Heart left ventricle (tissue), 16 donors: Measurements from ENCODE around the gene VILL. TPM values are rescaled to one million over a fixed set of nuclear protein-coding genes. Genes with fewer than 3 reads are reported as not detected.

Experiments
- ATAC-seq, 4 donors: fragments of 200-7000 bp; cut with Tn5 transposase; one replicate each; pipeline ENCODE4 v1.9.1; 2020 to 2022; ENCODE audit warnings: moderate library complexity in 4 of 4, mild to moderate bottlenecking in 3 of 4, moderate number of reproducible peaks in 1 of 4
- DNase-seq, 5 donors: peaks; one replicate each; pipeline ENCODE4 v3.0.0-alpha.2; 2020
- H3K27ac ChIP-seq, 12 donors: fragments of 200-600 bp; sonication (generic) in 4 of 12; one replicate each; pipeline versions ENCODE4 v1.5.0 to v1.8.0; 2016 to 2022; ENCODE audit warnings: mild to moderate bottlenecking in 2 of 12
- H3K27me3 ChIP-seq, 9 donors: fragments of 200-600 bp; sonication (generic) in 2 of 9; one replicate each; pipeline versions ENCODE4 v1.5.1 to v1.8.0; 2016 to 2022; ENCODE audit warnings: mild to moderate bottlenecking in 3 of 9
- H3K36me3 ChIP-seq, 9 donors: fragments of 200-600 bp; sonication (generic) in 2 of 9; one replicate each; pipeline versions ENCODE4 v1.5.0 to v1.8.0; 2018 to 2022; ENCODE audit warnings: mild to moderate bottlenecking in 2 of 9
- H3K4me1 ChIP-seq, 12 donors: fragments of 200-600 bp; sonication (generic) in 4 of 12; one replicate each; pipeline versions ENCODE4 v1.5.0 to v1.8.0; 2016 to 2022; ENCODE audit warnings: mild to moderate bottlenecking in 3 of 12
- H3K4me3 ChIP-seq, 12 donors: fragments of 200-600 bp; sonication (generic) in 4 of 12; one replicate each; pipeline versions ENCODE4 v1.5.0 to v1.8.0; 2017 to 2022; ENCODE audit warnings: mild to moderate bottlenecking in 9 of 12, moderate library complexity in 4 of 12
- H3K9me3 ChIP-seq, 12 donors: fragments of 200-600 bp; sonication (generic) in 4 of 12; one replicate each; pipeline versions ENCODE4 v1.5.0 to v1.8.0; 2016 to 2022; ENCODE audit warnings: mild to moderate bottlenecking in 1 of 12
- CTCF ChIP-seq, 12 donors: fragments of 200-600 bp; sonication (generic) in 4 of 12; IDR thresholded peaks; one replicate each; pipeline versions ENCODE4 v1.5.0 to v1.8.0; 2018 to 2022; ENCODE audit warnings: antibody characterized with exemption in 12 of 12, mild to moderate bottlenecking in 5 of 12
- POLR2A ChIP-seq, 2 donors: fragments of 450-650 bp; IDR thresholded peaks; one replicate each; pipeline ENCODE4 v1.6.1; 2017; ENCODE audit warnings: antibody characterized with exemption in 2 of 2, mild to moderate bottlenecking in 2 of 2, moderate library complexity in 2 of 2
- WGBS, 4 donors: extraction: QIAGEN DNeasy Blood & Tissue Kit in 2 of 4; methylation state at CpG; one replicate each; pipeline versions ENCODE4 v1.1.5 to v1.1.7; 2013 to 2018; 5-methylcytosine and 5-hydroxymethylcytosine counted together
- intact Hi-C, 10 donors: fragments of 100-400 bp; cut with DNase I; formaldehyde crosslinking; loops; one replicate each; pipeline versions ENCODE4 v1.11.1 to v1.14.2; 2022
- polyA plus RNA-seq, 2 donors: library from polyadenylated mRNA; stranded (reverse); fragments of 200-250 nt; gene quantifications; one replicate each; pipeline ENCODE4 v1.2.3, GENCODE V29; 2013
- total RNA-seq, 9 donors: library from RNA; depleted of rRNA in 2 of 9; stranded (reverse); fragments of >200 nt in 2 of 9; fragmentation: NEBNext Ultra II Directional in 3 of 9; extraction: Animal tissue kit (Norgen Biotek cat#: 25700) in 3 of 9; gene quantifications; one replicate each; pipeline versions ENCODE4 v1.1.0 to v1.2.4, GENCODE V29; 2016 to 2023
- donor health status: ischemic (EF 13 %, LVEDD 7.1; RV severe dilation, severe dysfunction).
- donor health status: healthy with polysubstance abuse.
- donor health status: DM: no; HTN: yes; CAD: no.
- donor health status: DM: no; HTN: no; CAD: no.
- donor health status: ischemic (EF 25% LVEDD 6.9; RV normal size, moderate dysfunction).
- donor health status: ischemic (EF 25% LVEDD 5.7; RV mildly dilated, moderate dysfunction).
- donor health status: healthy.
- donor health status: DM: yes; HTN: yes; CAD: no.
- donor health status: ischemic (EF 35%, LVEDD 5.7; RV mildly dilated, moderate dysfunction).
- donor health status: nonischemic (EF 11% LVEDD 7.7; RV severe dilation, severe dysfunction).
- donor health status: DM: yes; HTN: yes; CAD: no.
- donor health status: PGD.
- donor health status: ischemic (EF 29% LVEDD 5.4; RV normal size, mild dysfunction).
- donor health status: nonischemic (EF 23%, LVEDD 6.1; RV moderate dilation, normal function).

VILL gene
- total and polyA plus RNA-seq, 11 donors = 1.1 to 6.3 (median 2.7) TPM

- ATAC-seq (no peak), DNase-seq (peak in 1 of 5 donors; percentile 20)
- H3K4me1 ChIP-seq = peaks cover 0 to 5% (median 0%) of the 10 kb centered on the region in 12 donors
- H3K27ac ChIP-seq = no peak overlapping the region
- intact Hi-C loops = no loop called here
- no peak overlapping the region for H3K4me3 ChIP-seq
- no peak for TF ChIP-seq POLR2A (IDR thresholded peaks at IDR 0.05)
- no peak for TF ChIP-seq CTCF (IDR thresholded peaks at IDR 0.05)
- H3K27me3 ChIP-seq = no peaks in the 10 kb centered on the region
- peaks cover 0 to 9% (median 0%) of the 10 kb centered on the region in 12 donors for H3K9me3 ChIP-seq
- 93 to 95% (median 94%) methylated on average over 3 of the region's 3 CpGs for WGBS, 4 donors
- H3K36me3 ChIP-seq = peaks cover 0 to 78% (median 48%) of the 10 kb centered on the region in 9 donors
Observed at GRCh38 chr3:38015984-38016383, 25.4 kb downstream of the VILL start.

GRCh38 chr3:38016410-38016809 lies 25.8 kb downstream of the VILL start:
- peaks cover 0 to 9% (median 0%) of the 10 kb centered on the region in 12 donors for H3K9me3 ChIP-seq
- peaks cover 0 to 5% (median 0%) of the 10 kb centered on the region in 12 donors for H3K4me1 ChIP-seq
- H3K36me3 ChIP-seq = peaks cover 0 to 74% (median 44%) of the 10 kb centered on the region in 9 donors
- no peak overlapping the region for H3K27ac ChIP-seq
- ATAC-seq (no peak), DNase-seq (peak in 1 of 5 donors; percentile 24)
- WGBS, 4 donors = 97 to 100% (median 98%) methylated on average over 10 to 13 of the region's 13 CpGs
- H3K4me3 ChIP-seq = no peak overlapping the region
- H3K27me3 ChIP-seq = no peaks in the 10 kb centered on the region
- TF ChIP-seq CTCF (IDR thresholded peaks at IDR 0.05) (no peak), POLR2A (IDR thresholded peaks at IDR 0.05) (no peak)
- intact Hi-C loops = no loop called here

- H3K4me3 ChIP-seq = no peak overlapping the region
- intact Hi-C loops = no loop called here
- TF ChIP-seq CTCF (IDR thresholded peaks at IDR 0.05) (no peak), POLR2A (IDR thresholded peaks at IDR 0.05) (no peak)
- peaks cover 0 to 9% (median 0%) of the 10 kb centered on the region in 12 donors for H3K9me3 ChIP-seq
- WGBS, 4 donors = 78 to 85% (median 80%) methylated on average over 5 to 6 of the region's 6 CpGs
- ATAC-seq (no peak), DNase-seq (peak in 1 of 5 donors; percentile 35)
- no peak overlapping the region for H3K27ac ChIP-seq
- peaks cover 0 to 5% (median 0%) of the 10 kb centered on the region in 12 donors for H3K4me1 ChIP-seq
- H3K27me3 ChIP-seq = no peaks in the 10 kb centered on the region
- peaks cover 0 to 70% (median 43%) of the 10 kb centered on the region in 9 donors for H3K36me3 ChIP-seq
Observed at GRCh38 chr3:38016847-38017444, 26.4 kb downstream of the VILL start.

- TF ChIP-seq CTCF (IDR thresholded peaks at IDR 0.05) (no peak), POLR2A (IDR thresholded peaks at IDR 0.05) (no peak)
- intact Hi-C loops = no loop called here
- H3K4me3 ChIP-seq = no peak overlapping the region
- H3K9me3 ChIP-seq = peaks cover 0 to 9% (median 0%) of the 10 kb centered on the region in 12 donors
- H3K27me3 ChIP-seq = no peaks in the 10 kb centered on the region
- WGBS, 4 donors = 65 to 77% (median 74%) methylated on average over 9 of the region's 9 CpGs
- peak overlapping the region in 3 of 12 donors; percentile 18 to 41 (median 37) for H3K27ac ChIP-seq
- H3K4me1 ChIP-seq = peaks cover 0 to 10% (median 0%) of the 10 kb centered on the region in 12 donors
- DNase-seq = peak in 2 of 5 donors; percentile 11 to 43
- no peak for ATAC-seq
- peaks cover 0 to 67% (median 43%) of the 10 kb centered on the region in 9 donors for H3K36me3 ChIP-seq
Observed at GRCh38 chr3:38017445-38018295, 27.1 kb downstream of the VILL start.
